Measurements from ENCODE around the gene TMEM54. TPM values are rescaled to one million over a fixed set of nuclear protein-coding genes. Genes with fewer than 3 reads are reported as not detected.

TMEM54 gene
- total and polyA plus RNA-seq, 2 experiments from 2014 or later, result 11.2 to 11.7 TPM

DNA sequence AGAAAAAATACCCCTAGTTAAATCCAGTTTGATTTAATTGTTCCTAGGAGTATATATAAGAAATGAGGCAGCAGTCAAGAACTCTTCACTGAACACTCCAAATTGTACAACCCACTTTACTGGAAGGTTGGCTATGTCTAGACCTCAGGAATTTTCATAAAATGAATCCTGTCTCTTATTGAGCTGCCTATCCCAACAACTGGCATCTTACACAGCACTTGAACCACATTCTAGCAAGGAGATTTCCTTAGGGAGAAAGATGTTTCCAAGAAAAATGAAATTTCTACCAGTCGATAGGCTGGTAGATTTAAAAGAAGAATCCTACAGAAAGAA is 47.2 kb upstream of the TMEM54 start:
- H3K79me2 ChIP-seq (replicated peaks; ENCODE audit: insufficient read depth), result peaks cover 8% of the 10 kb centered on the region; the same call in 1 of the 2 replicates
- DNase-seq (ENCODE audit: low spot score) (no peak), ATAC-seq (no peak)
- Mint-ChIP-seq H3K4me3 (no peak overlapping the region), H3K36me3 (ENCODE audit: low read depth) (peaks cover 22% of the 10 kb centered on the region), H3K9me3 (no peaks in the 10 kb centered on the region), H3K4me1 (no peaks in the 10 kb centered on the region), H3K27ac (no peak overlapping the region), H3K27me3 (ENCODE audit: insufficient read depth, low read depth, poor library complexity) (no peaks in the 10 kb centered on the region)
- H3K27me3 ChIP-seq (ENCODE audit: insufficient read depth), result no peaks in the 10 kb centered on the region
- H3K36me3 ChIP-seq (ENCODE audit: insufficient read depth), result 0 out of 2 replicates have a peak, but pooled peaks cover 6% of the 10 kb centered on the region
- TF ChIP-seq CREB1 (CRISPR knock-in tag; IDR thresholded peaks at IDR 0.05; ENCODE audit: low read depth) (no peak), REST (IDR thresholded peaks at IDR 0.05; ENCODE audit: unreplicated experiment) (no peak), EZH2phosphoT487 (IDR thresholded peaks at IDR 0.05; ENCODE audit: unreplicated experiment) (no peak), NANOG (IDR thresholded peaks at IDR 0.05; ENCODE audit: borderline replicate concordance) (no peak), POLR2AphosphoS5 (IDR thresholded peaks at IDR 0.05; ENCODE audit: low read depth) (no peak), EZH2 (IDR thresholded peaks at IDR 0.05; ENCODE audit: low read depth, unreplicated experiment) (no peak), STAT1 (IDR thresholded peaks at IDR 0.05; ENCODE audit: unreplicated experiment) (no peak)
- TF ChIP-seq, protein P1, sequence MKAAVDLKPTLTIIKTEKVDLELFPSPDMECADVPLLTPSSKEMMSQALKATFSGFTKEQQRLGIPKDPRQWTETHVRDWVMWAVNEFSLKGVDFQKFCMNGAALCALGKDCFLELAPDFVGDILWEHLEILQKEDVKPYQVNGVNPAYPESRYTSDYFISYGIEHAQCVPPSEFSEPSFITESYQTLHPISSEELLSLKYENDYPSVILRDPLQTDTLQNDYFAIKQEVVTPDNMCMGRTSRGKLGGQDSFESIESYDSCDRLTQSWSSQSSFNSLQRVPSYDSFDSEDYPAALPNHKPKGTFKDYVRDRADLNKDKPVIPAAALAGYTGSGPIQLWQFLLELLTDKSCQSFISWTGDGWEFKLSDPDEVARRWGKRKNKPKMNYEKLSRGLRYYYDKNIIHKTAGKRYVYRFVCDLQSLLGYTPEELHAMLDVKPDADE (IDR thresholded peaks at IDR 0.05), result no peak
- TF ChIP-seq, protein P2, sequence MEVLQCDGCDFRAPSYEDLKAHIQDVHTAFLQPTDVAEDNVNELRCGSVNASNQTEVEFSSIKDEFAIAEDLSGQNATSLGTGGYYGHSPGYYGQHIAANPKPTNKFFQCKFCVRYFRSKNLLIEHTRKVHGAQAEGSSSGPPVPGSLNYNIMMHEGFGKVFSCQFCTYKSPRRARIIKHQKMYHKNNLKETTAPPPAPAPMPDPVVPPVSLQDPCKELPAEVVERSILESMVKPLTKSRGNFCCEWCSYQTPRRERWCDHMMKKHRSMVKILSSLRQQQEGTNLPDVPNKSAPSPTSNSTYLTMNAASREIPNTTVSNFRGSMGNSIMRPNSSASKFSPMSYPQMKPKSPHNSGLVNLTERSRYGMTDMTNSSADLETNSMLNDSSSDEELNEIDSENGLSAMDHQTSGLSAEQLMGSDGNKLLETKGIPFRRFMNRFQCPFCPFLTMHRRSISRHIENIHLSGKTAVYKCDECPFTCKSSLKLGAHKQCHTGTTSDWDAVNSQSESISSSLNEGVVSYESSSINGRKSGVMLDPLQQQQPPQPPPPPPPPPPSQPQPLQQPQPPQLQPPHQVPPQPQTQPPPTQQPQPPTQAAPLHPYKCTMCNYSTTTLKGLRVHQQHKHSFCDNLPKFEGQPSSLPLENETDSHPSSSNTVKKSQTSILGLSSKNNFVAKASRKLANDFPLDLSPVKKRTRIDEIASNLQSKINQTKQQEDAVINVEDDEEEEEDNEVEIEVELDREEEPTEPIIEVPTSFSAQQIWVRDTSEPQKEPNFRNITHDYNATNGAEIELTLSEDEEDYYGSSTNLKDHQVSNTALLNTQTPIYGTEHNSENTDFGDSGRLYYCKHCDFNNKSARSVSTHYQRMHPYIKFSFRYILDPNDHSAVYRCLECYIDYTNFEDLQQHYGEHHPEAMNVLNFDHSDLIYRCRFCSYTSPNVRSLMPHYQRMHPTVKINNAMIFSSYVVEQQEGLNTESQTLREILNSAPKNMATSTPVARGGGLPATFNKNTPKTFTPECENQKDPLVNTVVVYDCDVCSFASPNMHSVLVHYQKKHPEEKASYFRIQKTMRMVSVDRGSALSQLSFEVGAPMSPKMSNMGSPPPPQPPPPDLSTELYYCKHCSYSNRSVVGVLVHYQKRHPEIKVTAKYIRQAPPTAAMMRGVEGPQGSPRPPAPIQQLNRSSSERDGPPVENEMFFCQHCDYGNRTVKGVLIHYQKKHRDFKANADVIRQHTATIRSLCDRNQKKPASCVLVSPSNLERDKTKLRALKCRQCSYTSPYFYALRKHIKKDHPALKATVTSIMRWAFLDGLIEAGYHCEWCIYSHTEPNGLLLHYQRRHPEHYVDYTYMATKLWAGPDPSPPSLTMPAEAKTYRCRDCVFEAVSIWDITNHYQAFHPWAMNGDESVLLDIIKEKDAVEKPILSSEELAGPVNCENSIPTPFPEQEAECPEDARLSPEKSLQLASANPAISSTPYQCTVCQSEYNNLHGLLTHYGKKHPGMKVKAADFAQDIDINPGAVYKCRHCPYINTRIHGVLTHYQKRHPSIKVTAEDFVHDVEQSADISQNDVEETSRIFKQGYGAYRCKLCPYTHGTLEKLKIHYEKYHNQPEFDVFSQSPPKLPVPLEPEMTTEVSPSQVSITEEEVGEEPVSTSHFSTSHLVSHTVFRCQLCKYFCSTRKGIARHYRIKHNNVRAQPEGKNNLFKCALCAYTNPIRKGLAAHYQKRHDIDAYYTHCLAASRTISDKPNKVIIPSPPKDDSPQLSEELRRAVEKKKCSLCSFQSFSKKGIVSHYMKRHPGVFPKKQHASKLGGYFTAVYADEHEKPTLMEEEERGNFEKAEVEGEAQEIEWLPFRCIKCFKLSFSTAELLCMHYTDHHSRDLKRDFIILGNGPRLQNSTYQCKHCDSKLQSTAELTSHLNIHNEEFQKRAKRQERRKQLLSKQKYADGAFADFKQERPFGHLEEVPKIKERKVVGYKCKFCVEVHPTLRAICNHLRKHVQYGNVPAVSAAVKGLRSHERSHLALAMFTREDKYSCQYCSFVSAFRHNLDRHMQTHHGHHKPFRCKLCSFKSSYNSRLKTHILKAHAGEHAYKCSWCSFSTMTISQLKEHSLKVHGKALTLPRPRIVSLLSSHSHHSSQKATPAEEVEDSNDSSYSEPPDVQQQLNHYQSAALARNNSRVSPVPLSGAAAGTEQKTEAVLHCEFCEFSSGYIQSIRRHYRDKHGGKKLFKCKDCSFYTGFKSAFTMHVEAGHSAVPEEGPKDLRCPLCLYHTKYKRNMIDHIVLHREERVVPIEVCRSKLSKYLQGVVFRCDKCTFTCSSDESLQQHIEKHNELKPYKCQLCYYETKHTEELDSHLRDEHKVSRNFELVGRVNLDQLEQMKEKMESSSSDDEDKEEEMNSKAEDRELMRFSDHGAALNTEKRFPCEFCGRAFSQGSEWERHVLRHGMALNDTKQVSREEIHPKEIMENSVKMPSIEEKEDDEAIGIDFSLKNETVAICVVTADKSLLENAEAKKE (CRISPR knock-in tag; IDR thresholded peaks at IDR 0.05), result no peak
- TF ChIP-seq, protein P3, sequence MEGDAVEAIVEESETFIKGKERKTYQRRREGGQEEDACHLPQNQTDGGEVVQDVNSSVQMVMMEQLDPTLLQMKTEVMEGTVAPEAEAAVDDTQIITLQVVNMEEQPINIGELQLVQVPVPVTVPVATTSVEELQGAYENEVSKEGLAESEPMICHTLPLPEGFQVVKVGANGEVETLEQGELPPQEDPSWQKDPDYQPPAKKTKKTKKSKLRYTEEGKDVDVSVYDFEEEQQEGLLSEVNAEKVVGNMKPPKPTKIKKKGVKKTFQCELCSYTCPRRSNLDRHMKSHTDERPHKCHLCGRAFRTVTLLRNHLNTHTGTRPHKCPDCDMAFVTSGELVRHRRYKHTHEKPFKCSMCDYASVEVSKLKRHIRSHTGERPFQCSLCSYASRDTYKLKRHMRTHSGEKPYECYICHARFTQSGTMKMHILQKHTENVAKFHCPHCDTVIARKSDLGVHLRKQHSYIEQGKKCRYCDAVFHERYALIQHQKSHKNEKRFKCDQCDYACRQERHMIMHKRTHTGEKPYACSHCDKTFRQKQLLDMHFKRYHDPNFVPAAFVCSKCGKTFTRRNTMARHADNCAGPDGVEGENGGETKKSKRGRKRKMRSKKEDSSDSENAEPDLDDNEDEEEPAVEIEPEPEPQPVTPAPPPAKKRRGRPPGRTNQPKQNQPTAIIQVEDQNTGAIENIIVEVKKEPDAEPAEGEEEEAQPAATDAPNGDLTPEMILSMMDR (conservative IDR thresholded peaks at IDR 0.05; ENCODE audit: low read depth in 2 of 2), result no peak
- H4K20me1 ChIP-seq (replicated peaks; ENCODE audit: insufficient read depth), result peaks cover 6% of the 10 kb centered on the region
- no peaks in the 10 kb centered on the region for H3F3A ChIP-seq (replicated peaks; ENCODE audit: low read depth)
- H3K4me1 ChIP-seq (ENCODE audit: insufficient read depth), result no peaks in the 10 kb centered on the region
- H3K9me2 ChIP-seq (ENCODE audit: insufficient read depth), result no peaks in the 10 kb centered on the region
- H2AFZ ChIP-seq, result no peak overlapping the region
- H3K27ac ChIP-seq (ENCODE audit: low read depth), result no peak overlapping the region
- H3K4me3 ChIP-seq, result no peak overlapping the region
- H3K4me2 ChIP-seq, result no peak overlapping the region
